ENCODE data around the gene ATP9B.
A peak's percentile ranks its signal among the peaks of the same experiment; 100 is the strongest.

ATP9B gene

DNA sequence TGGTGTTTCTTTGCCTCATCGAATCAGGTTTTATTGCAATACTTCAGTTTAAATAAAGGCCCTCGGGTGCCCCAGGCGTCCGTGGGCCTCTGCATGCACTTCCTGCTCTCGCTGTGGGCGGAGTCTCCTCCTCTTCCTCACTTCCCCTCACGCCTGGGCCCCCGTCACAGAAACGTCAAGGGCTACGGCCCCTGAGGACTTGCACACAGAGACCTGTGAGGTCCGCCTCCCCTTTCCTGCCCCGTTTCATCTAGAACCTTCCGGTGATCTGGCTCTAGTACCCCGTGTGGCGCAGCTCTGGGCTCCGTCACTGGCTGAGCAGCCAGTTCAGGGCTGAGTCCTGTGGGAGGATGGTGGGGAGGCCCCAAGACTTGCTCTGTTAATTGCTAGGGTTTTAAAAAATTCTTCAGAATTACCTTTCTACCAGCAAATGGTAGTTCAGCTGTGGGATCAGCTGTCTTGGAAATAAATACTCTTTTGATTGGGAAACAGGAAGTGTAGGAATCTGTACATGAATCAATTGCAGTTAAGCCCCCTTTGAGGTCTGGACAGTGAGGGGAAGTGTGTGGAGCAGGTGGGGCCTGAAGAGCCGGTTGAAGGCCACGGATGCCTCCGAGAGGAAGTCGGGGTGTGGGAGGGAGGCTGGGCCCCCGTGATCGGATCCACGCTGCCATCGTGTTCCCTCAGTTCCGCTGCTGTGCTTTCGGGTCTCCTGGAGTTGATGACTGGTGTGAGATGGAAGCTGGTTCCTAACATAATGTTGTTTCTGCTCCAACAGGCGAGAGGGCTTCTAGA is 336.8 kb downstream of the ATP9B start:
- Histone ChIP-seq H3K9ac (ENCODE audit: low read depth, low read length, poor library complexity, severe bottlenecking) (peak overlapping the region; percentile 47), H3K9me3 (ENCODE audit: insufficient read depth, low read depth, low read length) (no peaks in the 10 kb centered on the region), H3K9me2 (replicated peaks; ENCODE audit: low read depth, low read length) (no peaks in the 10 kb centered on the region), H2AFZ (ENCODE audit: low read length) (no peak overlapping the region), H3K36me3 (ENCODE audit: insufficient read depth, low read length) (peaks cover 6% of the 10 kb centered on the region; the same call in 1 of the 2 replicates), H3F3A (ENCODE audit: low read depth) (no peaks in the 10 kb centered on the region), H3K4me3 (ENCODE audit: low read length, poor library complexity, severe bottlenecking) (peak overlapping the region; percentile 44), H3K27me3 (ENCODE audit: insufficient read depth, low read length, poor library complexity, severe bottlenecking) (no peaks in the 10 kb centered on the region), H3K4me2 (ENCODE audit: low read depth, low read length, poor library complexity, severe bottlenecking) (peak overlapping the region; percentile 64), H3K4me1 (ENCODE audit: insufficient read depth, low read length, poor library complexity, severe bottlenecking) (peaks cover 41% of the 10 kb centered on the region), H4K20me1 (ENCODE audit: insufficient read depth, low read length, poor library complexity, severe bottlenecking) (peaks cover 18% of the 10 kb centered on the region), H3K79me2 (ENCODE audit: insufficient read depth, low read length) (peaks cover 69% of the 10 kb centered on the region)
- no peak for TF ChIP-seq CTCF (conservative IDR thresholded peaks at IDR 0.05; ENCODE audit: low read length)
- no peak for TF ChIP-seq EZH2phosphoT487 (IDR thresholded peaks at IDR 0.05; ENCODE audit: borderline replicate concordance)

DNA sequence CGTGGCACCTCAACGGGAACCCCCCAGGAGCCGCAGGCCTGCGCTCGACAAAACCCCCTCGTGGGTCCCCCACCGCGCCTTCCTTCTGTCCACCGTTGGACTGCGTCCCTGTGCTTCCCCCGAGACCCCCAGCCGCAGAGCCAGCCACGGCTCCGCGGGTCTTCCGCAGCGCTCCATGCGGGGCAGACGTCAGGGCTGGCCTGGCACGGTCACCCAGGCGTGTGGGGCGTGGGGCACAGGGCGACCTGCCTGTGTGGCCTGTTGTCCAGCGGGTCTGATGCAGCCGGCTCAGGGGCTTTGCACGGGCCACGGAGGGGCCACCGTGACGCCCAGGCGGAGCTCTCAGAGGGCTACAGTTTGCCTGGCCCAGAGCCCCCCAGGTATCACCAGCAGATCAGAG is 337.5 kb downstream of the ATP9B start:
- H3K4me3 ChIP-seq (ENCODE audit: low read length, poor library complexity, severe bottlenecking), result no peak overlapping the region
- peaks cover 18% of the 10 kb centered on the region for H4K20me1 ChIP-seq (ENCODE audit: insufficient read depth, low read length, poor library complexity, severe bottlenecking)
- H3K9me2 ChIP-seq (replicated peaks; ENCODE audit: low read depth, low read length), result no peaks in the 10 kb centered on the region
- peaks cover 62% of the 10 kb centered on the region for H3K79me2 ChIP-seq (ENCODE audit: insufficient read depth, low read length)
- TF ChIP-seq EZH2phosphoT487 (IDR thresholded peaks at IDR 0.05; ENCODE audit: borderline replicate concordance) (no peak), CTCF (conservative IDR thresholded peaks at IDR 0.05; ENCODE audit: low read length) (no peak)
- peaks cover 35% of the 10 kb centered on the region for H3K4me1 ChIP-seq (ENCODE audit: insufficient read depth, low read length, poor library complexity, severe bottlenecking)
- no peaks in the 10 kb centered on the region for H3K27me3 ChIP-seq (ENCODE audit: insufficient read depth, low read length, poor library complexity, severe bottlenecking)
- no peak overlapping the region for H3K4me2 ChIP-seq (ENCODE audit: low read depth, low read length, poor library complexity, severe bottlenecking)
- no peak overlapping the region for H3K9ac ChIP-seq (ENCODE audit: low read depth, low read length, poor library complexity, severe bottlenecking)
- no peaks in the 10 kb centered on the region for H3K9me3 ChIP-seq (ENCODE audit: insufficient read depth, low read depth, low read length)
- H2AFZ ChIP-seq (ENCODE audit: low read length), result no peak overlapping the region
- H3K36me3 ChIP-seq (ENCODE audit: insufficient read depth, low read length), result peaks cover 8% of the 10 kb centered on the region; the same call in 1 of the 2 replicates
- no peaks in the 10 kb centered on the region for H3F3A ChIP-seq (ENCODE audit: low read depth)

DNA sequence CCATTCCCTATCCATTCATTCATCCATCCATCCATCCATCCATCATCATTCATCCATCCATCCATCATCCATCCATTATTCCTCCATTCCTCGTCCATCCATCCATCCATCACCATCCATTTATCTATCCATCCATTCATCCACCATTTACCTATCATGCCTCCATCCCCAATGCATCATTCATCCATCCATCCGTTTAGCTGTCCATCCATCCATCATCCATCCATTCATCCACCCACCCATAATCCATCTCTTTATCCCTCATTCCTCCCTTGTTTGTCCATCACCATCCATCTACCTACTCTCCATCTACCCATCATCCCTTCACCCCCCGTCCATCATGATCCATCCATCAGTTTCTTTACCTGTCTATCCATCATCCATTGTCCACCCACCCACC is 340.1 kb downstream of the ATP9B start:
- peaks cover 19% of the 10 kb centered on the region for H3K4me1 ChIP-seq (ENCODE audit: insufficient read depth, low read length, poor library complexity, severe bottlenecking)
- H3K9me2 ChIP-seq (replicated peaks; ENCODE audit: low read depth, low read length), result no peaks in the 10 kb centered on the region
- H3K79me2 ChIP-seq (ENCODE audit: insufficient read depth, low read length), result peaks cover 40% of the 10 kb centered on the region; the same call in 1 of the 2 replicates
- TF ChIP-seq EZH2phosphoT487 (IDR thresholded peaks at IDR 0.05; ENCODE audit: borderline replicate concordance), result no peak
- TF ChIP-seq CTCF (conservative IDR thresholded peaks at IDR 0.05; ENCODE audit: low read length), result no peak
- H3K36me3 ChIP-seq (ENCODE audit: insufficient read depth, low read length), result peaks cover 29% of the 10 kb centered on the region; the same call in 1 of the 2 replicates
- H3K27me3 ChIP-seq (ENCODE audit: insufficient read depth, low read length, poor library complexity, severe bottlenecking), result no peaks in the 10 kb centered on the region
- H4K20me1 ChIP-seq (ENCODE audit: insufficient read depth, low read length, poor library complexity, severe bottlenecking), result peaks cover 8% of the 10 kb centered on the region
- no peak overlapping the region for H3K9ac ChIP-seq (ENCODE audit: low read depth, low read length, poor library complexity, severe bottlenecking)
- no peak overlapping the region for H2AFZ ChIP-seq (ENCODE audit: low read length)
- H3K4me2 ChIP-seq (ENCODE audit: low read depth, low read length, poor library complexity, severe bottlenecking), result no peak overlapping the region
- no peaks in the 10 kb centered on the region for H3F3A ChIP-seq (ENCODE audit: low read depth)
- no peaks in the 10 kb centered on the region for H3K9me3 ChIP-seq (ENCODE audit: insufficient read depth, low read depth, low read length)
- H3K4me3 ChIP-seq (ENCODE audit: low read length, poor library complexity, severe bottlenecking), result no peak overlapping the region

All from Loucy (cell line).